Left renal pelvis (tissue), 4 donors: ENCODE data around the gene JAG1. TPM values are rescaled to one million over a fixed set of nuclear protein-coding genes. Genes with fewer than 3 reads are reported as not detected.

ENCODE experiments used
- DNase-seq, 4 donors: peaks; one replicate each; pipeline ENCODE4 v3.0.0-alpha.2; 2013; ENCODE audit warnings: low read depth in 4 of 4, low spot score in 3 of 4
- polyA plus RNA-seq, 4 donors: library from polyadenylated mRNA; unstranded; fragments of 120-200 nt; gene quantifications; one replicate each; pipeline ENCODE4 v1.2.1, GENCODE V29; 2013; ENCODE audit not compliant: insufficient read length in 4 of 4

JAG1 gene
- polyA plus RNA-seq, 4 donors = 27.4 to 203 (median 182) TPM

DNA sequence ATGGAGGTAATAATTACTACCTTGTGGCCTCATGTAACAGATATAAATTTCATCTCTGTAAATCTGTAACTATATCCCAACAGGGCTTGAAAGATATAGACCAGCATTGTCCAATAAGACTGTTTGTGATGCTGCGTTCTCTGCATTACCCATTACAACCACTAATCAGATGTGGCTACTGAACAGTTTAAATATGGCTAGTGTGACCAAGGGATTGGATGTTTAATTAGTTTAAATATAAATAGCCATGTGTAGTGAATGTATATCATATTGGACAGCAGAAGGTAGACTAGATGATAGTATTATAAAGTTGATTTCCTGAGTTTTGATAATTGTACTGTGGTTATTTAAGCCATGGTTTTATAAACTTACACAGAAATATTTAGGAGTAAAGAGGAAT is 27.8 kb upstream of the JAG1 start:
- DNase-seq = no peak

DNA sequence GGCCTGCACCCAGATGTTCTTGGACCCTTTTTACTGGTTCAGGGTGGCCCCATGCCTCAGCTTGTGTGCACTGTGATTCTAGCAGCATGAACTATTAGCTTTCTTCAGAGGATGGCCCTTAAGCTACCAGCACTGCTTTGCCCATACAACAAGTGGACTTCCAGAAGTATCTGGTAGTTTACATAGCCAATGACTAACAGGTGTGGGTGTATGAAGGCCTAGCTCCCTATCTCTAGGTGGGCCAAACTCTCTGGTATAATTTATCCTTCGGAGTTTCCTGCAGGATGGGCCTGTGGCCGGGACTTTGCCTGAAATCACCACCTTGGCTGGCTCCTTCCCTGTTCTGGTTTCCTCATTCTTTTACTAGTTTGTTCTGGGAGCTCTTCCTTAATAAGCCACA is 26.1 kb upstream of the JAG1 start:
- no peak for DNase-seq

DNA sequence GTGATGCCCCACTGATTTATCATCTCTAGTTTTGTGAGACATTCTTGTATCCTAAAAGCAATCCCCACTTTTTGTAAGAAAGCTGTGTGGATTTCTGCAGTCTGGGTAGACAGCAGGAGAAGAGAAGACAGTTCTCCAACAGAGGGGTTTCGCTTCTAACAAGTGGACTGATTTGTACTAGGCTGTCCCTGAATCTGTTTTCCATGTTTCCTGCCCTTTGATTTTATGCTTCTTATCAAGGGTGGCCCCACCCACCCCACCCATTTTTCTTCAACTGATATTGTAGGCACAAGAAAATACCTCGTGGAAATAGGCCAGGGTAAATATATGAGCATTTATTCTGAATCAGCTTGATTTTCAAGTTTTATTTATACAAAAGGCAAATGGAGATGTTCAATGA is 25.7 kb upstream of the JAG1 start:
- no peak for DNase-seq

DNA sequence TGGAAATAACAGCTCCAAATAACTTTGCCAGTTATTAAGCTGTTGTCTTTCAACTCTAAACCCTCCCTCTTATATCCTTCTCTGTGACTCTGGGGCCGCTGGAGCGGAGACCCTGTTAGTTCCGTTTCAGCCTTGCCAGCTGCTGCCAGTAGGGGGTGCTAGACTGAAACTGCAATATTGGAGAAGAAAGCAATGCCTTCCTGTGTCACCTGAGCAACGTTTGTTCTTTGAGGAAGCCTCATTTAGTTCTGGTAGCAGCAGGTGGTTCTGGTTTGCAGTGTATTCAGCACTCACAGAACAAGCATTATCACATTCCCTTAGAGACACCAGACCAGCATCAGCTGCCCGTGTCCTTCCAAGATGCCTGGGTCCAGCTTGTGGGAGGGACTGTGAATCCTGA is 22.9 kb upstream of the JAG1 start:
- DNase-seq = no peak

DNA sequence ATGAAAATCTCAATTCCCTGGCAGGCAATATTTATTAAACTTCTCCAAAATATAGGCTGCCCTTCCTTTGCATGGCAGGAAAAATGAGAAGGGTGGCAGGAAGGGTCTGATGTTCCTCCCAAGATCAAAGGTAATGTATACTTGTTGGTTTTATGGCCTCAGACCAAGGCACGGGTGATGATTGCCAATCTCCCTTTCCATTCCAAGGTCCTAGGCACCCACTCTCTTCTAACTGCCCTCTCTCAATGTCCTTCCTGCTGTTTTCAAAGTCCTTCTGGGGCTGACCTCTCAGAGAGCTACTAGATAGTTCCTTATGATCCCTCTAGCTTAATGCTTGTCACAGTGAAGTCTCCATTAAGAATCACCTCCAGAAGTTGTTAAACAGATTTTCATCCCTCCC is 15.6 kb upstream of the JAG1 start:
- no peak for DNase-seq

DNA sequence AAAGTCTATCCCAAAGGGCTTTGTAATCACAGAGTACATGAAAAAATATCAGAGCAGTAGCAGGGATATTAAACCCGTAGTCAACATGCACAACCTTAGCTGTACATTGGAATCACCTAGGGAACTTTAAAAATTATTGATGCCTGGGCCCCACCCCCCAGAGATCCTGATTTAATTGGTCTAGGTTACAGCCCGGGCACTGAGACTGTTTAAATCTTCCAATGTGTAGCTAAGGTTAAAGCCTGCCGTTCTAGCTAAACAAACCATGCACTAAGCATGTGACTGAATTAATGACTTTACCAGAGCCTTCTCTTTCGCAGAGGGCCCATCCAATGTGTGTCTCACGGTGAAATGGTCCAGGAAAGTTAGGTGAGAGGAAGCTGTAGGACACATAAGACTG is 14.1 kb upstream of the JAG1 start:
- DNase-seq = no peak

DNA sequence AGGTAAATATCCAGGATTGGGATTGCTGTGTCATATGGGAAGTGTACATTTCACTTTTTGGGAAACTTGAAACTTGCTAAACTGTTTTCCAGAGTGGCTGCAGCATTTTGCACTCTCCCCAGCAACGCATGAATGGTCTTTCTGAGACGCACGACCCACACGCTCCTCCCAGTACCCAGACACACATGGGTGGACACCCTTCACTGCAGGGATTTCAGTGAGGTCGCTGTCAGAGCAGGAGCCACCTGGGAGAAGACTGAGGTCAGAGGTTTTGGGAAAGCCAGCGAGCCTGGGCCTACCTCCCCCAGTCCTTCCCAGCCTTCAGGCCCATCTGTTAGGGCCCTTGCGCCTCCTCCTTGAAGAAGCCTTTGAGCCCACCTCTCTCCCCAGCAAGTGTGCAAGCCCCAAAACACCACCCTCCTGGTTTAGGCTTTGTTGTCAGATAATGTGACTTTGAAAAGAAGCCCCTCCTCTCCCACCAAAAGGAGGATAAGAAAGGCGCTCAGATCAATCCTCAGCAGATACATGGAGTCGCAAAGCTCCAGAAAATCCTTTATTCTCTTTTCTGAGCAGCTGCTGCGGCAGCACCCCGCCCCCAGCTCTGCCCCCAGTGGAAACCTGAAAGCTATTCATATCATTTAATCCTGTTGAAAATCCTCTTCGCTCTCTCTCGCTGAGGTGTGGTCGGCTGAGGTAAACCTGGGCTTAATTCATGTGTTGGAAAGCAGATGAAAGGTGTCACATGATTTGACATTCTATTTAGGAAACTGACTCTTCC is 12.7 kb upstream of the JAG1 start:
- DNase-seq = no peak

- DNase-seq = no peak
These were observed 9.7 kb upstream of the JAG1 start for GRCh38 chr20:10683537-10683936.

- no peak for DNase-seq
These were observed 9.1 kb upstream of the JAG1 start for GRCh38 chr20:10682939-10683338.

DNA sequence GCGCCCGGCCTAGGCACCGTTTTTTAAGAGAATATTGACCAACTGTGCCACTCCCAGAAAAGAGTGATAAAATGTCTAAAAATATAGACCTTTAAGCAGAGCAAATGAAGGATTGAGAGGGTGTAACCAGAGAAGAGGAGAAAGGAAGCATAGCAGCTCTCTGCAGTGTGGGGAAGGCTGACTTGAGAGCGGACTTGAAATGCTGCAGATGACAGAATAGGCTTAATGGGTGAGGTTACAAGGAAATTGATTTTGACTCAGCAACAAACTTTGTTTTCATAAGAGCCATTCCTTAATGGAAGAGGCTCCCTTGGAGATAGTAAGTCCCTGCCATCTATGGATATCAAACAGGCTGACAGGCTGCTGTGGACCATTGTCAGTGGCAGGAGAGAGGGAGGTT is 7.7 kb upstream of the JAG1 start:
- no peak for DNase-seq

DNA sequence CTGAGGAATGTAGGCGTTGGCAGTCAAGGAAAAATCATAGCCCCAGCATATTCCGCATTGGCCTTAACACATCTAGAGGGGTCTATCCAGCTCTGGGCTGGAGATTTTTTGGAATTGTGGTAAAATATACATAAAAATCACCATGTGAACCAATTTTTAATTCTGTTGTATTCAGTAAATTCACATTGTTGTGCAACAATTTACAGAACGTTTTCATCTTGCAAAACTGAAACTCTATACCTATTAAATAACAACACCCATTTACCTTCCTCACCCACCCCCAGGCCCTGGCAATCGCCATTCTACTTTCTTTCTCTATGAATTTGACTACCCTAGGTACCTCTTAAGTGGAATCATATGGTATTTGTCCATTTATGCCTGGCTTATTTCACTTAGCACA is 6.8 kb upstream of the JAG1 start:
- no peak for DNase-seq

DNA sequence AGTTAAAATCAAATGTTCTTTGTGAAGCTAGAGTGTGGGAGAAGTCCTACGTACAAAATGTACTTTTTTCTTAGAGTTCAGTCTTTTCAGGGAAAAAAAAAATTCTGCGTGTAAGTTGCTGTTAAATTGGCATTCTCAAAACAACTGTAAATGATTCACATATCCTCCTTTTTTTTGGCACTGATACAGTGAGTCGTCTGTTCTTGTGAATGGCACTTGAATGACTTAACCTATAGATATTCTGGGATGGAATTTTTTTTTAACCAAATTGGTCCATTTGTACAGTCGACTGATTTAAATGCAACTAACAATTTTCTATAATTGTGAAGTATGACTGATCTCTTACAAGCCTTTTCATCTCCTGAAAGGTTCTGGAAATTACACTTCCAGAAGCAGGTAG is 5.5 kb upstream of the JAG1 start:
- DNase-seq = no peak

DNA sequence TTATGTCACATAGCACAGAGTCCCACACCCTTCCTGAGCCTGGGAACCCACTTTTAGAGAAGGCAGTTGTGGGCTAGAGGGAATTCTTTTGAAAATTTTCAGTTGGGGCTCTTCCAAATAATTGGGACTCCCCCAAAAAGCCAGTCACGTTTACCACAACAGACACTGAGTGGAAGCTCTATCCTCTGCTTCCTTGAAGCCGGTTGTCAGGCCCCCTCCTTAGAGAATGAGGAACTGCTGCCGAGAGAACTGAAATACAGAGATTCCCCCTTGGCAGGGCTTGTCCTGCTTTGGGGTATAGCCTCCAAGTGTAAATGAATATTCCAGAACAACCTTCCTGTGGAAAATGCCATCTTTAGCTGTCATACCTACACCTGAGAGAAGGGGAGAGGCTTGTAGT is 2.7 kb upstream of the JAG1 start:
- no peak for DNase-seq

DNA sequence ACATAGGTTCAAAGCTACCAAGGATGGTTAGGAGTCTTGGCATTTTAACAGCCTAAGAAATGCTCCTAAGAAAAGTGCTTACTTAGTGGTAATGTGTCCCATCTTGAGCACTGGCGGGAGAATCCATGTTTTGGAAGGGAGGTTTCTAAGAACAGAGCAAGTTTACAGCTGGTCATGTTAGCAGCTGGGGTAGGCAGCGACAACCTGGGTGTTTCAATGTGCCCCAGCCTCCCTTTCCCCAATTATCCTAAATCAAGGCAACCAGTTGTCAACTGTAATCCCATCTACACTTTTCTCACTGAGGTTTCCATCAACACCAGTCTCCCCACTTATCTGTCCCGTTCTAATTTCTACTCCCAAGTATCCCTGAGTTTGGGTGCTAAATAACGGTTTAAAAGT is 1.6 kb upstream of the JAG1 start:
- no peak for DNase-seq

DNA sequence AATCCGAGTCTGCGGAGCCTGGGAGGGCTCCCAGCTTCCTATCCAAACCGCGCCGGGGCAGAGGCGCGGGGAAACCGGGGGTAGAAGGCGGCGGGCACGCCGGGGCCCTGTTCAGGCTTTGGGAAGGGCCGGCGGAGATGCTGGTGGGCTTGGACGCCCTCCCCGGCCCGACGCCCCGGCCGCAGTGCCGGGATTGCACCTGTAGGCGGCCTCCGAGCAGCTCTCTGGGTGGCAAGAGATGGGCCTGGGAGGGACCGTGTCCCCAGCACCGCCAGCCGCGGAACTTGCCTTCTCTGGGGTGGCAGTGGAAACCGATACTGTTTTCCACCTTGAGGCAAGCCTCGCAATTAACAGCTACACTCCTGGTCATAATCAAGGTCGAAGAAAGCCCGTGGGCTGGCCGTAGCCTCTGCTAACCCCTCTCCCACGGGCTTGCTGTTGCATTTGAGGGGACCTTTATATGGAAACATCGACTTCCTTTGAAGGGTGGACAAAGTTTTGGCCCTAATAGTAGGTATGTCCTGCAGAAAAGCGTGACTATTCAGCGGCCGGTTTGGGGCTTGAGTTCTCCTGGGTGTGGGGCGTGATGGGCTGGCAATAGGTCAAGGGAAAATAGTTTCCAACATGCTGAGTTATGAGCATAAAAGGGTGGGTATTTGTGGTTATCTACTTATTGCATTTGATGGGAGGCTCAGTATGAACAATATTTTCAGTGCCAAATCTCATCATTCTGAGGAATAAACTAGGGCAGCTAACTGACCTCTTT is 1.1 kb upstream of the JAG1 start:
- peak in 1 of 4 donors; percentile 72 for DNase-seq

- no peak for DNase-seq
These were observed 490 bp downstream of the JAG1 start for GRCh38 chr20:10673176-10673841.

- no peak for DNase-seq
These were observed 1.1 kb downstream of the JAG1 start for GRCh38 chr20:10672624-10673127.

DNA sequence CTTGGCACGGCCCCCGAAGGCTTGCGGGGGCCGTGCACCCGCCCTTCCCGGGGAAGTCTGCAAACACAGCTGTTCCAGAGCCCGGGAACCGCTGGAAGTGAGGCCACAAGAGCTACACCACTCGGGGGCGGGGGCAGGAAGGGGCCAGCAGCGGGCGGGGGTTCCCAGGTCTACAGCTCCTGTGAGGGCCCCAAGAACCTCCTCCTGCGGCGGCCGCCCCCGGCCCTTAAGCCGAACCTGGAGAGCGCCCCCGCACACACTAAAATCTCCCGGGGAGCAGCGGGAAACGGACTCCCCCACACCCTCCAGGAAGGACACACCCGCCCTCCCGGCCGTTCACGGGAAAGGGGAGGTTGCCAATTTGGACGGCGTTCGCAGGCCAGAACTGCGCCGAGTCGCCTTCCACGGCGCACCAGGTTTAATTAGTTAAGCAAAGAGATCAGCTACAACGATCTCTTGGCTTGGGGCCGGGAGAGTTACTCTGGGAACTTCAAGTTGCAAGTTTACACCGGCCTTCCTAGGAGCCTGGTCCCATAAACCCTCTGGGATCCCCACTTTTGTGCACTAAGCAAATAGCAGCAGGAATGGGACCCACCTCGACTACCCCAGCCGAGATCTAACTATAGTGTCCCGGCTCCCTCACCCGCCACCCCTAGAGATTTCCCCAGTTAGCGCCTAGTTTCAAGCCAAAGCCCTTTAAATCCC is 1.7 kb downstream of the JAG1 start:
- no peak for DNase-seq

GRCh38 chr20:10671221-10671918 is 2.4 kb downstream of the JAG1 start:
- no peak for DNase-seq

GRCh38 chr20:10670501-10671220 is 3.1 kb downstream of the JAG1 start:
- no peak for DNase-seq
